ENCODE results near the gene SULT1C2. TPM values are rescaled to one million over a fixed set of nuclear protein-coding genes. Genes with fewer than 3 reads are reported as not detected.

The SULT1C2 gene
- total RNA-seq, 1 donor from 2014 or later: not detected

DNA sequence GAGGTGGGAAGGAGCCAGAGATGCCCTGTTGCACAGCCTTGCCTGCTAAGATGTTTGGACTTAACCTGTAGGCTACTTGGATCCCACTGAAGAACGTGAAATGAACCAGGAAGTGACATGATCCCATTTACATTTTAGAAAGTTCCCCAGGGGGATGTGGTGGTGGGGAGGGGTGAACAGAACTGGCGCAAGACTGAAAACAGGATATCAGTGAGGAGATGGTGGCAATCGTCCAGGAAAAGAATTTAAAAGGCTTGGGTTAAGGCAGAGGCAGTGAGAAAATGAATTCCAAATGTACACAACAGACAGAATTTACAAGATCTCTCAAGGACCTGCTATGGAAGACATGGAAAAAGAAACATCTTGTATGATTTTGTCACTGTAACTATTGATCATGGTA, 42.3 kb downstream of the SULT1C2 start:
- no peak overlapping the region for H3K4me3 Mint-ChIP-seq
- DNase-seq (ENCODE audit: low spot score in 2 of 2, unreplicated experiment in 2 of 2): no peak
- H3K9me3 Mint-ChIP-seq: no peaks in the 10 kb centered on the region
- H3K36me3 Mint-ChIP-seq: no peaks in the 10 kb centered on the region
- peaks cover 45% of the 10 kb centered on the region for H3K27me3 Mint-ChIP-seq (ENCODE audit: low read depth)
- no peak for TF ChIP-seq CTCF (IDR thresholded peaks at IDR 0.05; ENCODE audit: unreplicated experiment)
- peaks cover 12% of the 10 kb centered on the region for H3K4me1 Mint-ChIP-seq
- peak overlapping the region; percentile 19 for H3K27ac Mint-ChIP-seq

DNA sequence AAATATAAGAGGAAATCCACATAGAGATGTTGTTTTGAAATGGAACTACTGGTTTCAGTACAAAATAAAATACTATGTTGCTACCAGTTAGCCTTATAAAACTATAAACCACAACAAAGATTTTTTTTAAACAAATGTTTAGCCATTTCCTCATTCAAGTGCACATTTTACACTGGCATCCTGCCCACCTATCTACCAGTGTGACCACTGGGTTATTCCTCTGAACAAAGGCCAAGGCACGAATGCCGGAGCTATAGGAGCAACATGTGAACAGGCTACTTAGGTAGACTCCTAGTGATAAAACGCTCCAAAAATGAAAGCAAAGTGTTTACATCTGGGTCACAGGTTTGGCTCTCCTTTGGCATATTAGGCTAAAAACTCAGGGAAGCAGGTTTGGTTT, 57.3 kb downstream of the SULT1C2 start:
- Mint-ChIP-seq H3K9me3 (peaks cover 8% of the 10 kb centered on the region), H3K4me1 (no peaks in the 10 kb centered on the region), H3K27ac (no peak overlapping the region), H3K27me3 (ENCODE audit: low read depth) (peaks cover 27% of the 10 kb centered on the region), H3K36me3 (no peaks in the 10 kb centered on the region), H3K4me3 (no peak overlapping the region)
- TF ChIP-seq CTCF (IDR thresholded peaks at IDR 0.05; ENCODE audit: unreplicated experiment): no peak
- DNase-seq (ENCODE audit: low spot score in 2 of 2, unreplicated experiment in 2 of 2): no peak

DNA sequence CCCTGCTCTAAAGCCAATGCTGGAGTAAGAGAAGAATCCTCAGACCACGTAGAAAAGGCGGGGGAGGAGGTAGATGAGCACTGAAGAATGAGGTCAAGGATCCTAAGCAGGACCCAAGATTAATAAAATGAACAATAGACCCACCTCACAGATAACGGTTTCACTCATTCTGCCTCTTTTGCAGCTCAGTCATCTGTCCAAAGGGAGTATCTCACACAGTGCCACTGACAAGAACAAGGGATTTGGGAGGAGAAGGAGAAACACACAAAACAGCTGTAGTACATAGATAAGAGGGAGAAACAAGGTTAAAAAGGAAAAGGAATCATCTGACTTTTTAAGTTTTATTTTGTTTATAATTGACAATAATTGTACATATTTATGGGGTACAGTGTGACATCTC, 58.1 kb downstream of the SULT1C2 start:
- no peaks in the 10 kb centered on the region for H3K4me1 Mint-ChIP-seq
- H3K27me3 Mint-ChIP-seq (ENCODE audit: low read depth): peaks cover 26% of the 10 kb centered on the region
- H3K36me3 Mint-ChIP-seq: no peaks in the 10 kb centered on the region
- no peak overlapping the region for H3K27ac Mint-ChIP-seq
- DNase-seq (ENCODE audit: low spot score in 2 of 2, unreplicated experiment in 2 of 2): no peak
- no peak for TF ChIP-seq CTCF (IDR thresholded peaks at IDR 0.05; ENCODE audit: unreplicated experiment)
- H3K4me3 Mint-ChIP-seq: no peak overlapping the region
- H3K9me3 Mint-ChIP-seq: peaks cover 8% of the 10 kb centered on the region

DNA sequence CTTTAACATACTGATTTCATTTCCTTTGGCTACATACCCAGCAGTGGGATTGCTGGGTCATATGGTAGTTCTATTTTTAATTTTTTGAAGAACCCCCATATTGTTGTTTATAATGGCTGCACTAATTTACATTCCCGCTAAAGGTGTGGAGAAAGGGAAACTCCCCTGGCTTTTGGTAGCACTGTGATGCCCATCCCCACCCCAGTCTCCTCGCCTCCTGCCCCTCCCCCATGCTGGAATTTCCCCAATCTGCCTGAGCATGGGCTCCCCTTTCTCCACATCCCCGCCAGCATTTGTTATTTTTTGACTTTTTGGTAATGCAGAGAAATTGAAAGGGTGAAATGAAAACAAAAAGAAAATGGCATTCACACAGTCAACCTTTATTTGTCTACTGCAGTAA, 59.1 kb downstream of the SULT1C2 start:
- no peak overlapping the region for H3K27ac Mint-ChIP-seq
- no peak overlapping the region for H3K4me3 Mint-ChIP-seq
- peaks cover 27% of the 10 kb centered on the region for H3K27me3 Mint-ChIP-seq (ENCODE audit: low read depth)
- no peak for TF ChIP-seq CTCF (IDR thresholded peaks at IDR 0.05; ENCODE audit: unreplicated experiment)
- H3K4me1 Mint-ChIP-seq: no peaks in the 10 kb centered on the region
- DNase-seq (ENCODE audit: low spot score in 2 of 2, unreplicated experiment in 2 of 2): no peak
- no peaks in the 10 kb centered on the region for H3K36me3 Mint-ChIP-seq
- H3K9me3 Mint-ChIP-seq: peaks cover 8% of the 10 kb centered on the region

GRCh38 chr2:108348816-108349570, 60.3 kb downstream of the SULT1C2 start:
- no peak for DNase-seq (ENCODE audit: low spot score in 2 of 2, unreplicated experiment in 2 of 2)
- Mint-ChIP-seq H3K4me1 (no peaks in the 10 kb centered on the region), H3K27me3 (ENCODE audit: low read depth) (peaks cover 23% of the 10 kb centered on the region), H3K36me3 (no peaks in the 10 kb centered on the region), H3K9me3 (peaks cover 1% of the 10 kb centered on the region), H3K4me3 (no peak overlapping the region), H3K27ac (no peak overlapping the region)
- no peak for TF ChIP-seq CTCF (IDR thresholded peaks at IDR 0.05; ENCODE audit: unreplicated experiment)

Data from mesothelial cell of epicardium (in vitro differentiated cells).